Liver (tissue), 3 donors: Measurements from ENCODE around the gene KRTAP4-7.

Experiments used
- EGR1 ChIP-seq, 2 donors: IDR thresholded peaks; 2 replicates each; pipeline ENCODE4 v1.6.1; 2016 to 2018; ENCODE audit warnings: antibody characterized with exemption in 2 of 2, low read depth in 2 of 2
- HNF4A ChIP-seq, 2 donors: conservative IDR thresholded peaks; 2 replicates each; pipeline ENCODE4 v1.6.1; 2016; ENCODE audit warnings: antibody characterized with exemption in 2 of 2, mild to moderate bottlenecking in 2 of 2
- JUND ChIP-seq, 2 donors: IDR thresholded peaks; 2 replicates each; pipeline ENCODE4 v1.6.1; 2016; ENCODE audit warnings: antibody characterized with exemption in 2 of 2
- RAD21 ChIP-seq, 2 donors: IDR thresholded peaks; 2 replicates each; pipeline ENCODE4 v1.6.1; 2016; ENCODE audit warnings: antibody characterized with exemption in 2 of 2, mild to moderate bottlenecking in 2 of 2
- SP1 ChIP-seq: IDR thresholded peaks from 2 replicates; pipeline ENCODE4 v1.6.1; 2018; ENCODE audit warnings: antibody characterized with exemption, mild to moderate bottlenecking
- YY1 ChIP-seq: IDR thresholded peaks from 2 replicates; pipeline ENCODE4 v1.6.1; 2016; ENCODE audit warnings: antibody characterized with exemption, mild to moderate bottlenecking
- TF ChIP-seq, protein P1 (sequence below): IDR thresholded peaks from 2 replicates; pipeline ENCODE4 v1.6.1; 2016; ENCODE audit warnings: antibody characterized with exemption
- TF ChIP-seq, protein P2 (sequence below): fragments of 150-350 bp; IDR thresholded peaks from 2 replicates; pipeline ENCODE4 v1.5.1; 2017; ENCODE audit warnings: improper control_type of control experiment, low read depth, low read length; ENCODE audit not compliant: missing input control
- TF ChIP-seq, protein P3 (sequence below): IDR thresholded peaks from 2 replicates; pipeline ENCODE4 v1.6.1; 2016; ENCODE audit warnings: antibody characterized with exemption
- donor health status: healthy.
- donor health status: healthy.

DNA sequence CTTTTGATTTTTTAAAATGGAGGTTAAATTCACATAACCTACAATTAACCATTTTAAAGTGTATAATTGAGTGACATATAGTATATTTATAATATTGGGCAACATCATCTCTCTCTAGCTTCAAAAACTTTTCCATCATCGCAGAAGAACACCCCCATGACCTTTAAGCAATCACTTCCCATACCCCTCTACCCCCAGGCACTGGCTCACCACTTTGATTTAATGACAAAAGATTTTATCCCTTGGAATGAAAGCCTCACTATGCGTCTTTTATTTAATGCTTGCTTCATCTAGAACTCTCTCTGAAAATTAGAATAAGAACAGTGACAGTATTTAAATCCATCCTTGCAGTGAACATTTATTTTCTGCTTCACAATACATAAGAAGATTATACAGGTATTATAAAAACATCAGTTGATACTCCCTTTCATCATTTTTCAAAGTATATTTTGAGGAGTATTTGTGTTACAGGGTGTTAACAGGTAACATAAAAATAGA, 46.0 kb upstream of the KRTAP4-7 start:
- TF ChIP-seq HNF4A (conservative IDR thresholded peaks at IDR 0.05) (no peak), YY1 (no peak), SP1 (no peak), RAD21 (IDR thresholded peaks at IDR 0.05) (no peak), JUND (IDR thresholded peaks at IDR 0.05) (no peak), EGR1 (IDR thresholded peaks at IDR 0.05; ENCODE audit: low read depth in 2 of 2) (no peak)
- TF ChIP-seq, protein P1, sequence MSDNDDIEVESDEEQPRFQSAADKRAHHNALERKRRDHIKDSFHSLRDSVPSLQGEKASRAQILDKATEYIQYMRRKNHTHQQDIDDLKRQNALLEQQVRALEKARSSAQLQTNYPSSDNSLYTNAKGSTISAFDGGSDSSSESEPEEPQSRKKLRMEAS, result no peak
- TF ChIP-seq, protein P2, sequence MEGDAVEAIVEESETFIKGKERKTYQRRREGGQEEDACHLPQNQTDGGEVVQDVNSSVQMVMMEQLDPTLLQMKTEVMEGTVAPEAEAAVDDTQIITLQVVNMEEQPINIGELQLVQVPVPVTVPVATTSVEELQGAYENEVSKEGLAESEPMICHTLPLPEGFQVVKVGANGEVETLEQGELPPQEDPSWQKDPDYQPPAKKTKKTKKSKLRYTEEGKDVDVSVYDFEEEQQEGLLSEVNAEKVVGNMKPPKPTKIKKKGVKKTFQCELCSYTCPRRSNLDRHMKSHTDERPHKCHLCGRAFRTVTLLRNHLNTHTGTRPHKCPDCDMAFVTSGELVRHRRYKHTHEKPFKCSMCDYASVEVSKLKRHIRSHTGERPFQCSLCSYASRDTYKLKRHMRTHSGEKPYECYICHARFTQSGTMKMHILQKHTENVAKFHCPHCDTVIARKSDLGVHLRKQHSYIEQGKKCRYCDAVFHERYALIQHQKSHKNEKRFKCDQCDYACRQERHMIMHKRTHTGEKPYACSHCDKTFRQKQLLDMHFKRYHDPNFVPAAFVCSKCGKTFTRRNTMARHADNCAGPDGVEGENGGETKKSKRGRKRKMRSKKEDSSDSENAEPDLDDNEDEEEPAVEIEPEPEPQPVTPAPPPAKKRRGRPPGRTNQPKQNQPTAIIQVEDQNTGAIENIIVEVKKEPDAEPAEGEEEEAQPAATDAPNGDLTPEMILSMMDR, result no peak
- TF ChIP-seq, protein P3, sequence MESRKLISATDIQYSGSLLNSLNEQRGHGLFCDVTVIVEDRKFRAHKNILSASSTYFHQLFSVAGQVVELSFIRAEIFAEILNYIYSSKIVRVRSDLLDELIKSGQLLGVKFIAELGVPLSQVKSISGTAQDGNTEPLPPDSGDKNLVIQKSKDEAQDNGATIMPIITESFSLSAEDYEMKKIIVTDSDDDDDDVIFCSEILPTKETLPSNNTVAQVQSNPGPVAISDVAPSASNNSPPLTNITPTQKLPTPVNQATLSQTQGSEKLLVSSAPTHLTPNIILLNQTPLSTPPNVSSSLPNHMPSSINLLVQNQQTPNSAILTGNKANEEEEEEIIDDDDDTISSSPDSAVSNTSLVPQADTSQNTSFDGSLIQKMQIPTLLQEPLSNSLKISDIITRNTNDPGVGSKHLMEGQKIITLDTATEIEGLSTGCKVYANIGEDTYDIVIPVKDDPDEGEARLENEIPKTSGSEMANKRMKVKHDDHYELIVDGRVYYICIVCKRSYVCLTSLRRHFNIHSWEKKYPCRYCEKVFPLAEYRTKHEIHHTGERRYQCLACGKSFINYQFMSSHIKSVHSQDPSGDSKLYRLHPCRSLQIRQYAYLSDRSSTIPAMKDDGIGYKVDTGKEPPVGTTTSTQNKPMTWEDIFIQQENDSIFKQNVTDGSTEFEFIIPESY, result no peak
